PFSK-1 (cell line): Measurements from ENCODE around the gene CFAP97D2.

Source experiments
- REST ChIP-seq, 2 experiments: IDR thresholded peaks; 2 replicates each; pipeline versions ENCODE4 v1.6.1 to v1.8.0; 2011 to 2012; ENCODE audit warnings: low read depth in 2 of 2, low read length in 2 of 2, control low read depth in 1 of 2, inconsistent platforms in 1 of 2, mild to moderate bottlenecking in 1 of 2, moderate library complexity in 1 of 2; ENCODE audit not compliant: insufficient read depth in 1 of 2
- SIN3A ChIP-seq: IDR thresholded peaks from 2 replicates; pipeline ENCODE4 v1.6.1; 2012; ENCODE audit warnings: mild to moderate bottlenecking, low read length, moderate library complexity, borderline replicate concordance; ENCODE audit not compliant: insufficient read depth
- TAF1 ChIP-seq: IDR thresholded peaks from 2 replicates; pipeline ENCODE4 v1.6.1; 2012; ENCODE audit warnings: low read length, control low read depth, borderline replicate concordance; ENCODE audit not compliant: insufficient read depth

GRCh38 chr13:114249077-114249476, 70.0 kb downstream of the CFAP97D2 start:
- no peak for TF ChIP-seq REST (IDR thresholded peaks at IDR 0.05; ENCODE audit: insufficient read depth in 1 of 2, low read depth in 2 of 2, low read length in 2 of 2)
- no peak for TF ChIP-seq TAF1
- TF ChIP-seq SIN3A, result no peak
